Measurements from ENCODE around the gene COL27A1. TPM values are rescaled to one million over a fixed set of nuclear protein-coding genes. Genes with fewer than 3 reads are reported as not detected.

COL27A1 gene
- total RNA-seq, 4 donors from 2014 or later: 2.1 to 9.0 (median 3.8) TPM

DNA sequence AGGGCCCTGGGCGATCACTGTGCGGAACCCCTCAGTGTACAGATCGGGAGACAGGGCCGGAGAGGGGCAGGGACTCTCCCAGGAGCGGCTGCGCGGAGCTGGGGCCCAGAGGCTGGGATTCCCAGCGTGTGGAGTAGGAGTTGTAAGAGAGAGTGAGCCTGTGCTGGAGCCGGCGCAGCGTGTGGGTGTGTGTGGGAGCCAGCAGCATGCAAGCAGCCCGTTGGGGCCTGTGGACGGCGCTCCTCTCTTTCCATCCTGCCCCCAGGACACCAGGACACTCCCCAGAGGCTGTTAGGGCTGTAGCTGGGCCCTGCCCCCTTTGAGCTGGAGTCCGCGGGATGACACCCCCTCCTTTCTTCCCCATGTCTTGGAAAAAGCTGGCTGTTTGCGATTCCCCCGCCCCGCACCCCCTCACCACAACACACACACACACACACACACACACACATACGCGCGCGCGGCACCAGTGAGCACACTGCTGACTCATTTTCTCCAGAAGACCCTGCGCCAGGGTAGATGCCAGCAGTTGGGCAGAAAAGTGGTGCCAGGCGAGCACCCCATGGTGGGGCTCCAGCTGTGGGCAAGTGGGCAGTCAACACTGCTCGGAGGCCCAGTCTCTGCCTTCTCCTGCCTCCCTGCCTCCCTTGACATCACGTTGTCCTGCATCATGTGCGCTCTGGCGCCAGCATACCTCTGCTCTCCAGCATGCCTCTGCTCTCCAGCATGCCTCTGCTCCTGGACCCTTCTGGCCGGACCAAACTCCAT is 1.5 kb downstream of the COL27A1 start:
- H3K27me3 ChIP-seq: peaks cover 38% of the 10 kb centered on the region
- in situ Hi-C loops (cut with MboI; ENCODE audit: low pct_ligation_motif_present in 1 of 4, low pct_unique_long_range_greater_than_20kb in 1 of 4, low sequenced_read_pairs in 3 of 4) (loop anchor here in 1 of 4 donors (10.0 kb wide), 1 partner anchor 128 kb away; no protein-coding TSS in a partner anchor), intact Hi-C loops (cut with DNase I; ENCODE audit: low total_unique reads) (no loop called here)

GRCh38 chr9:114157516-114158176 is 2.3 kb downstream of the COL27A1 start:
- 57 to 74% methylated on average over 3 to 9 of the region's 9 CpGs for WGBS, 2 donors (ENCODE audit: low coverage in 1 of 2)
- Histone ChIP-seq H3K4me1 (peaks cover 11 to 24% (median 16%) of the 10 kb centered on the region in 4 donors), H3K9me3 (no peaks in the 10 kb centered on the region), H3K4me3 (no peak overlapping the region), H3K27ac (peak overlapping the region in 3 of 4 donors; percentile 71 to 77 (median 73)), H3K36me3 (no peaks in the 10 kb centered on the region), H3K27me3 (peaks cover 35% of the 10 kb centered on the region)
- in situ Hi-C loops (cut with MboI; ENCODE audit: low pct_ligation_motif_present in 1 of 4, low pct_unique_long_range_greater_than_20kb in 1 of 4, low sequenced_read_pairs in 3 of 4) (loop anchor here in 1 of 4 donors (10.0 kb wide), 1 partner anchor 127 kb away; no protein-coding TSS in a partner anchor), intact Hi-C loops (cut with DNase I; ENCODE audit: low total_unique reads) (no loop called here)
- no peak for TF ChIP-seq POLR2A (IDR thresholded peaks at IDR 0.05)
- no peak for TF ChIP-seq EP300 (IDR thresholded peaks at IDR 0.05; ENCODE audit: low read depth)
- TF ChIP-seq POLR2AphosphoS5 (IDR thresholded peaks at IDR 0.05): no peak
- no peak for TF ChIP-seq CTCF (IDR thresholded peaks at IDR 0.05)
- no peak for DNase-seq

More for the DNA sequence above, 1.5 kb downstream of the COL27A1 start:
- Histone ChIP-seq H3K36me3 (no peaks in the 10 kb centered on the region), H3K4me1 (peaks cover 11 to 24% (median 16%) of the 10 kb centered on the region in 4 donors), H3K9me3 (no peaks in the 10 kb centered on the region), H3K27ac (peak overlapping the region; percentile 65 to 77 (median 72)), H3K4me3 (peak overlapping the region in 3 of 4 donors; percentile 34 to 68 (median 51))
- peak; percentile 27 for DNase-seq
- WGBS, 2 donors (ENCODE audit: low coverage in 1 of 2): 58 to 90% methylated on average over 2 to 26 of the region's 31 CpGs
- no peak for TF ChIP-seq POLR2A (IDR thresholded peaks at IDR 0.05)
- TF ChIP-seq POLR2AphosphoS5 (IDR thresholded peaks at IDR 0.05): no peak
- TF ChIP-seq EP300 (IDR thresholded peaks at IDR 0.05; ENCODE audit: low read depth): no peak
- TF ChIP-seq CTCF (IDR thresholded peaks at IDR 0.05): no peak

- no peak for DNase-seq
- intact Hi-C loops (cut with DNase I; ENCODE audit: low total_unique reads): no loop called here
- Histone ChIP-seq H3K27ac (no peak overlapping the region), H3K4me1 (peaks cover 12 to 29% (median 17%) of the 10 kb centered on the region in 4 donors), H3K27me3 (peaks cover 28% of the 10 kb centered on the region), H3K4me3 (no peak overlapping the region), H3K36me3 (no peaks in the 10 kb centered on the region), H3K9me3 (no peaks in the 10 kb centered on the region)
- in situ Hi-C loops (cut with MboI; ENCODE audit: low pct_ligation_motif_present in 1 of 4, low pct_unique_long_range_greater_than_20kb in 1 of 4, low sequenced_read_pairs in 3 of 4): loop anchor here in 1 of 4 donors (10.0 kb wide), 1 partner anchor 126 kb away; no protein-coding TSS in a partner anchor
- WGBS, 2 donors (ENCODE audit: low coverage in 1 of 2): 48 to 79% methylated on average over 4 to 10 of the region's 10 CpGs
- TF ChIP-seq POLR2AphosphoS5 (IDR thresholded peaks at IDR 0.05): no peak
- TF ChIP-seq CTCF (IDR thresholded peaks at IDR 0.05): no peak
- no peak for TF ChIP-seq EP300 (IDR thresholded peaks at IDR 0.05; ENCODE audit: low read depth)
- no peak for TF ChIP-seq POLR2A (IDR thresholded peaks at IDR 0.05)
Measured at GRCh38 chr9:114158482-114159130, 3.3 kb downstream of the COL27A1 start.

GRCh38 chr9:114159691-114160090 is 4.4 kb downstream of the COL27A1 start:
- TF ChIP-seq EP300 (IDR thresholded peaks at IDR 0.05; ENCODE audit: low read depth): no peak
- TF ChIP-seq POLR2A (IDR thresholded peaks at IDR 0.05): no peak
- TF ChIP-seq CTCF (IDR thresholded peaks at IDR 0.05): no peak
- TF ChIP-seq POLR2AphosphoS5 (IDR thresholded peaks at IDR 0.05): no peak
- no peak for DNase-seq
- Histone ChIP-seq H3K27me3 (peaks cover 19% of the 10 kb centered on the region), H3K4me3 (no peak overlapping the region), H3K9me3 (no peaks in the 10 kb centered on the region), H3K36me3 (no peaks in the 10 kb centered on the region), H3K4me1 (peaks cover 4 to 23% (median 13%) of the 10 kb centered on the region in 4 donors), H3K27ac (no peak overlapping the region)
- in situ Hi-C loops (cut with MboI; ENCODE audit: low pct_ligation_motif_present in 1 of 4, low pct_unique_long_range_greater_than_20kb in 1 of 4, low sequenced_read_pairs in 3 of 4): loop anchor here in 1 of 4 donors (10.0 kb wide), 1 partner anchor 125 kb away; no protein-coding TSS in a partner anchor
- intact Hi-C loops (cut with DNase I; ENCODE audit: low total_unique reads): no loop called here
- WGBS, 2 donors (ENCODE audit: low coverage in 1 of 2): 25 to 57% methylated on average over 1 to 3 of the region's 3 CpGs

Measured in transverse colon (tissue), 4 donors.